Omental fat pad (tissue), 4 donors: ENCODE data around the gene ATP13A5. TPM values are rescaled to one million over a fixed set of nuclear protein-coding genes. Genes with fewer than 3 reads are reported as not detected.

ENCODE experiments used
- ATAC-seq: fragments of 150-250 bp; one replicate; pipeline ENCODE4 v1.9.1; 2016; ENCODE audit warnings: mild to moderate bottlenecking, moderate library complexity; ENCODE audit not compliant: low FRiP score
- DNase-seq: peaks from one replicate; pipeline ENCODE4 v3.0.0-alpha.2; 2019; ENCODE audit warnings: low spot score
- total RNA-seq, 4 donors: library from RNA; depleted of rRNA; stranded (reverse); fragments of >200 nt; gene quantifications; one replicate each; pipeline ENCODE4 v1.1.0, GENCODE V29; 2016
- TF ChIP-seq, protein P1 (sequence below), 3 donors: fragments of 450-650 bp; IDR thresholded peaks; one replicate each; pipeline ENCODE4 v1.5.1; 2016 to 2017; ENCODE audit warnings: antibody characterized with exemption in 3 of 3, mild to moderate bottlenecking in 3 of 3, moderate library complexity in 2 of 3

ATP13A5 gene
- total RNA-seq, 4 donors from 2014 or later, result not detected

DNA sequence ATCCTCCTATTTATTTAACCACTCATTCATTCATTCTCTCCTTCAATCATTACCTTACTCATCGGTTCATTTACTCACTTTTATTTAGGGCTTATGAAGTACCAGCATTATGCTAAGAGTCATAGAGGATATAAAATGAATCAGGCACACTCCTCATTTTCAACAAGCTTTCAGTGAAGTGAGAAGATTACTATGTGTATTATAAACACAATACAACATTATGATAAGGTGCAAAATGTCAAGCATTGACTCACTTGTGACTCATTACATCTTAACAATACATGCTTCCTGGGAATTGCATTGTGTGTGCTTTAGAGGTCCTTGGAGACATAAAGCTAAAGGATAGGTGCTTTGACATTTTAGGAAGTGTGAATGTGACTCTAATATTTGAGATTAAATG lies 77.1 kb downstream of the ATP13A5 start:
- TF ChIP-seq, protein P1, sequence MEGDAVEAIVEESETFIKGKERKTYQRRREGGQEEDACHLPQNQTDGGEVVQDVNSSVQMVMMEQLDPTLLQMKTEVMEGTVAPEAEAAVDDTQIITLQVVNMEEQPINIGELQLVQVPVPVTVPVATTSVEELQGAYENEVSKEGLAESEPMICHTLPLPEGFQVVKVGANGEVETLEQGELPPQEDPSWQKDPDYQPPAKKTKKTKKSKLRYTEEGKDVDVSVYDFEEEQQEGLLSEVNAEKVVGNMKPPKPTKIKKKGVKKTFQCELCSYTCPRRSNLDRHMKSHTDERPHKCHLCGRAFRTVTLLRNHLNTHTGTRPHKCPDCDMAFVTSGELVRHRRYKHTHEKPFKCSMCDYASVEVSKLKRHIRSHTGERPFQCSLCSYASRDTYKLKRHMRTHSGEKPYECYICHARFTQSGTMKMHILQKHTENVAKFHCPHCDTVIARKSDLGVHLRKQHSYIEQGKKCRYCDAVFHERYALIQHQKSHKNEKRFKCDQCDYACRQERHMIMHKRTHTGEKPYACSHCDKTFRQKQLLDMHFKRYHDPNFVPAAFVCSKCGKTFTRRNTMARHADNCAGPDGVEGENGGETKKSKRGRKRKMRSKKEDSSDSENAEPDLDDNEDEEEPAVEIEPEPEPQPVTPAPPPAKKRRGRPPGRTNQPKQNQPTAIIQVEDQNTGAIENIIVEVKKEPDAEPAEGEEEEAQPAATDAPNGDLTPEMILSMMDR (IDR thresholded peaks at IDR 0.05), result no peak
- no peak for DNase-seq
- no peak for ATAC-seq

DNA sequence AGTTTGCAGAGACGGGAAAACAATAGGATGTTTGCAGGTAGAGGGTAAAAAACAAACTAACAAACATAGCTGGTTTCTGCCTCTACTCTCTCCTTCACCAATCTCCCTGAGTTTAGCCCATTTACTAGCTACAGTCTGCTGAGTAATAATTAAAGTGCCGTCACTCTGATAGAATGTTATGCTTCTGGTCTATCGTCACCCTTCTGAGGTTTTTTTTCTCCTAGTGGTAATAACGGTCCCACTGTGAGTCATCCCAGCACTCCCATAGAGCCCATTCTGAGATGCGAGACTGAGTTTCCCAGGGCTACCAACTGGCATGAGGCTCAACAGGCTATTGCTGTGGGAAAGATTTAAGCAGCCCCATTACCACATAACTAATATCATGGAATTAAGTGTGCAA lies 81.1 kb downstream of the ATP13A5 start:
- ATAC-seq (no peak), DNase-seq (no peak)
- TF ChIP-seq, protein P1 (IDR thresholded peaks at IDR 0.05), result no peak

DNA sequence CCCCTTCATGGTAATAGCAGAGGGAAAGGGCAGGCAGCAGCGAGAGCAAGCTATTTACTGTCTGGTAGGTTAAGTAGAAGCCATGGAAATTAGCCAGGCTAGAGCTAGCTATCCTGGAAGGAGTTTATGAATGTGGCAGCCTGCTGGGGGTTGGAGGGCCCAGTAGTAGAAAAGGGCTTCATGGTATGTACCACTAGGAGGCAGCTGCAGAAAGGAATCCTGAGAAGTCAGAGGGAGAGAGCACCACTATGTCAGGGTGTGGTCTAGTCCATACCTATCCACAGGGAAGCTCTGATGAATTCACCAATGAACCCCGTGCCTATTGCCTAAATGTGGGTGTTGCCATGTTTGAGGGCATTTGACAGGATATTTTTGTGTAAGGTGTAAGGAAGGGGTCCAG lies 82.6 kb downstream of the ATP13A5 start:
- TF ChIP-seq, protein P1 (IDR thresholded peaks at IDR 0.05), result no peak
- ATAC-seq (no peak), DNase-seq (no peak)

DNA sequence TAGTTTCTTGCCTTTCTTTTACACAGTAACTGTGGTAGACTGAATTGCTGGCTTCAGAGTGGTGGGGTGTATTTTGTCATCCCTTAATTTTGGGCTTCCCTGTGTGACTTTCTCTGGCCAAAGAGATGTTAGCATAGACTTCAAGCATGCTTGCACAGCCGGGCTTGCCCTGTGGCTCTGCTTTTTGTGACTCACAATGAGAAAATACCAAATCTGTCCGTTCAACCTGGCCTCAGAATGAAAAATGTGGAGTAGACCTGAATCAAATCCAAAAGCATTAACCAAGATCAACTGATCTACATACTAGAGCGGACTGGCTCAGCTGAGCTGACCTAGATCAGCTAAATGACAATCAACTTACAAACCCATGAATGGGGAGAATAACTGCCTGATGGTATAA lies 86.2 kb downstream of the ATP13A5 start:
- DNase-seq, result no peak
- ATAC-seq, result no peak
- TF ChIP-seq, protein P1 (IDR thresholded peaks at IDR 0.05), result no peak

DNA sequence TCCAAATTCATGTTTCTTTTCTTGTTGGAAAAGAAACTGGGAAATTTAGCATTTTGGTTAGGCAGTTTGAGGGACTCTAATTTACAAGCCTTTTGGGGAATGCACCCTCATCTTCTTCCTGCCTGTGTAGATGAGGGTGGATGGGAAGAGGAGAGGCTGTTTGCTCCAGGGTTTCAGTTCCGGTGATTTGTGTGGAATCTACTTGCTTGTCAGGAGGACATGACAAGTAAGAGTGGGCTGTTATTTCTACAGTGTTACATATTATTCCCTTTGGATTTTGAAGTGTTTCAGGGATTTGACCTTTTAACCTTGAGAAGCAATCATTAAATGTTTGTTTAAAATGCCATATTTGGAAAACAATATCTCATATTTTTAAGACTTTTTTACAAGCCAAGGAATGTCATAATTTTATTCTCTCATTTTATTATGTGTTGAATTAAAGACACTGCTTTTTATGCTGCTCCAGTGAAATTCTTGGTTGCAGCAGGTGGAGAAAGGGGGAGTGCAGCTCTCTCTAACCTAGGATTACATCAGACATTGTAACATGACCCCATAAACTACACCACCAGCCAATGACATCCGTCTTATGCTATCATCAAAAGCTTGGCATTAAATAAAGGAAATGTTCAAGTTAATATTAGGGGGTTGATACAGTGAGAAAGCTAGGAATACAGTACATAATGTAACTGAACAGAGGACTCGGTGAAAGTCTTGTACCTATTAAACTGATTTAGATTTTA lies 107.3 kb downstream of the ATP13A5 start:
- DNase-seq (no peak), ATAC-seq (no peak)
- TF ChIP-seq, protein P1 (IDR thresholded peaks at IDR 0.05), result no peak

DNA sequence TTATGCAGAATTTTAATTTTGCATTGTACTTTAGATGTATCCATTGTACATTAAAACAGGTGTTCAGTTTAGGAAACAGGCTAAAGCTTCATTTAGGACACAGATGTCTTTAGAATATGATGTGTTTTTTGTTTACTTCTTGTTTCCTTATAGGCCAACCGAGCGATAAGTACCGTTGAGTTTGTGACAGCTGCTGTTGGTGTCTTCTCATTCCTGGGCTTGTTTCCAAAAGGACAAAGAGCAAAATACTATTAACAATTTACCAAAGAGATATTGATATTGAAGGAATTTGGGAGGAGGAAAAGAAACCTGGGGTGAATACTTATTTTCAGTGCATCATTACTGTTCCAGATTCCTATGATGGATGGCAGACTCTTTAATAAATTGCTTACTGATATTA lies 108.1 kb downstream of the ATP13A5 start:
- TF ChIP-seq, protein P1 (IDR thresholded peaks at IDR 0.05), result no peak
- ATAC-seq (no peak), DNase-seq (no peak)

DNA sequence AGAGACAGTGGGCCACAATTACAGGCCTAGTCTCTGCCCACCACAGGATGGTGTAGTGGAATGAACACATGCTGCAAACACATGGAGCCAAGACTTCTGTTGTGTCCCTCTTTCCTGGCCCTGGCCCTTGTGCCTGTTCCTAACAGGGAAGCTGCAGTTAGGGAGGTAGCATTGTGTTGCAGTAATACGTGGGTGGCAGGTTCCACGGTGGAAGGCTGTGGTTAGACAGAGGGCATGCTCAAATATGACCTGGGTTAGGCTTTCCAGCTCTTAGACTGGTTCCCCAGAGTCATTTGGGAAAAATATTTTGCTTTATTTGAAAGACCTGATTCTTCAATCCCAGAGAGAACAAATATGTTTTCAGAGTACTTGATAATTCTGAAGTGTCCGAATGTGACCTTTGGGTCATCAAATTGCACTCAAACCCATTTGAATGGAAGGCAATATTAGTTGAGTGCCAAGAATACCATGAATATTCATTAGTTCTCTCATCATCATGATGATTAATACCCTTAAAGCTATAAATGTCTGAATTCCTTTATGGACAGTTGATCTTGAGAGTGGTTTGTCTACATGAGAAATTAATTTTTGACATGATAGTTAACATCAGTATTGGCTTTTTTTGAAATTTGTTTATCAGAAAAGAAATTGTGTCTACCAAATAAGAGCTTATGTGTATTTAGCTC lies 109.1 kb downstream of the ATP13A5 start:
- TF ChIP-seq, protein P1 (IDR thresholded peaks at IDR 0.05), result no peak
- ATAC-seq (no peak), DNase-seq (no peak)
